PFSK-1 (cell line): Measurements from ENCODE around the gene GBP2.

ENCODE experiments used
- FOXP2 ChIP-seq: optimal IDR thresholded peaks from 2 replicates; pipeline ENCODE3; 2011; ENCODE audit warnings: borderline replicate concordance, control low read depth, inconsistent platforms; ENCODE audit not compliant: insufficient read depth; ENCODE audit errors: extremely low read length, extremely low read depth
- POLR2AphosphoS5 ChIP-seq: IDR thresholded peaks from 2 replicates; pipeline ENCODE4 v1.6.1; 2012; ENCODE audit warnings: low read depth, mild to moderate bottlenecking, control low read depth, low read length, moderate library complexity
- REST ChIP-seq, 2 experiments: IDR thresholded peaks; 2 replicates each; pipeline versions ENCODE4 v1.6.1 to v1.8.0; 2011 to 2012; ENCODE audit warnings: low read depth in 2 of 2, low read length in 2 of 2, control low read depth in 1 of 2, inconsistent platforms in 1 of 2, mild to moderate bottlenecking in 1 of 2, moderate library complexity in 1 of 2; ENCODE audit not compliant: insufficient read depth in 1 of 2
- SIN3A ChIP-seq: IDR thresholded peaks from 2 replicates; pipeline ENCODE4 v1.6.1; 2012; ENCODE audit warnings: mild to moderate bottlenecking, low read length, moderate library complexity, borderline replicate concordance; ENCODE audit not compliant: insufficient read depth
- TAF1 ChIP-seq: IDR thresholded peaks from 2 replicates; pipeline ENCODE4 v1.6.1; 2012; ENCODE audit warnings: low read length, control low read depth, borderline replicate concordance; ENCODE audit not compliant: insufficient read depth

Gene GBP2

DNA sequence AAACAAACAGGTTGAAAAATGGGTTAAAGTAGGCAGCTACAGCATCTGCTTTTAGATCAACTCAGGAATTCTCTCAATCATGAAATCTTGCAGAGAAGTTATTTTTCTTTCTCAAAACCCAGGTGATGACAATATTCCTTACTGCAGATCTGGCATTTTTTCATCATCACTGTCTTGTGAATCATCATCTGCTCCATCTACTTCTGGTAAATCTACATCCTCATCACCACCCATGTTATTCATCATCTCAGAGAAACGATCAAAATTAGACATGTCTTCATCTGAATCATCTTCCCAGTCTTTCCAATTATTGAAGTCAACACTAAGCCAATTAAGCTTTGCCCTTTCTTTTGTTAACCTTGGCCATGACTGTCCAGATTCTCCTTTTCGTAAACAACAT lies 21.8 kb downstream of the GBP2 start:
- no peak for TF ChIP-seq SIN3A
- TF ChIP-seq TAF1: no peak
- TF ChIP-seq REST (IDR thresholded peaks at IDR 0.05; ENCODE audit: insufficient read depth in 1 of 2, low read depth in 2 of 2, low read length in 2 of 2): no peak
- TF ChIP-seq POLR2AphosphoS5: no peak
- TF ChIP-seq FOXP2: no peak

GRCh38 chr1:89102021-89102420 lies 23.9 kb downstream of the GBP2 start:
- TF ChIP-seq REST (IDR thresholded peaks at IDR 0.05; ENCODE audit: insufficient read depth in 1 of 2, low read depth in 2 of 2, low read length in 2 of 2): no peak
- TF ChIP-seq FOXP2: no peak
- no peak for TF ChIP-seq SIN3A
- no peak for TF ChIP-seq POLR2AphosphoS5
- no peak for TF ChIP-seq TAF1

- TF ChIP-seq FOXP2: no peak
- no peak for TF ChIP-seq SIN3A
- TF ChIP-seq POLR2AphosphoS5: no peak
- TF ChIP-seq REST (IDR thresholded peaks at IDR 0.05; ENCODE audit: insufficient read depth in 1 of 2, low read depth in 2 of 2, low read length in 2 of 2): no peak
- TF ChIP-seq TAF1: no peak
Observed at GRCh38 chr1:89100412-89100811, 25.5 kb downstream of the GBP2 start.

DNA sequence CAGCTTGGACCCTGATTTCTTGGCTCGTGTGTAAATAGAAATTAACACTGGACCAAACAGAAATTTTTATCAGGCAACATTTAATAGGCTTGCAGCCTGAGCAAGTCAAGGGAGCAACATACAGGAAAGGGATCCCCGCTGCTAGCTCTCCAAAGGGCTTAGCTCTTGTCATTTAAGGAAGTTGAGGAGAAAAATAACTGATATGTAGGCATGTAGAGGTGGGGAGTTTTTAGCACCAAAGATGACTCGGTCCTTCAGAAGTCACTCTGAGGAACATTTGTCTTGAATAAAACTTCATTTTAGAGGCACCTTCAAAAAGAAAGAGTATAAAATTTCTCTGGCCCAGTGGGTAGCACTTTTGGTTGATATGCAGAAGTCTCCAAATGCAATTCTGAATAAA lies 27.1 kb downstream of the GBP2 start:
- no peak for TF ChIP-seq TAF1
- TF ChIP-seq REST (IDR thresholded peaks at IDR 0.05; ENCODE audit: insufficient read depth in 1 of 2, low read depth in 2 of 2, low read length in 2 of 2): no peak
- TF ChIP-seq SIN3A: no peak
- TF ChIP-seq FOXP2: no peak
- no peak for TF ChIP-seq POLR2AphosphoS5

- TF ChIP-seq SIN3A (no peak), REST (IDR thresholded peaks at IDR 0.05; ENCODE audit: insufficient read depth in 1 of 2, low read depth in 2 of 2, low read length in 2 of 2) (no peak), FOXP2 (no peak), TAF1 (no peak), POLR2AphosphoS5 (no peak)
Observed at GRCh38 chr1:89095737-89096136, 30.2 kb downstream of the GBP2 start.
